ENCODE results near the gene ITPR1.

The ITPR1 gene

GRCh38 chr3:4848176-4848825 lies 355.2 kb downstream of the ITPR1 start:
- TF ChIP-seq TAF1 (IDR thresholded peaks at IDR 0.05; ENCODE audit: borderline replicate concordance, insufficient read depth, low read length) (no peak), POLR2AphosphoS5 (IDR thresholded peaks at IDR 0.05; ENCODE audit: low read depth, low read length) (no peak)

GRCh38 chr3:4849136-4849535 lies 356.0 kb downstream of the ITPR1 start:
- TF ChIP-seq SIN3A (IDR thresholded peaks at IDR 0.05; ENCODE audit: borderline replicate concordance, insufficient read depth, low read length) (no peak), POLR2AphosphoS5 (IDR thresholded peaks at IDR 0.05; ENCODE audit: low read depth, low read length) (no peak), TAF1 (IDR thresholded peaks at IDR 0.05; ENCODE audit: borderline replicate concordance, insufficient read depth, low read length) (no peak), FOXP2 (optimal IDR thresholded peaks at IDR 0.05; ENCODE audit: borderline replicate concordance, extremely low read depth, extremely low read length, insufficient read depth) (no peak), REST (IDR thresholded peaks at IDR 0.05; ENCODE audit: insufficient read depth in 1 of 2, low read depth in 2 of 2, low read length in 2 of 2) (no peak)

- TF ChIP-seq FOXP2 (optimal IDR thresholded peaks at IDR 0.05; ENCODE audit: borderline replicate concordance, extremely low read depth, extremely low read length, insufficient read depth) (no peak), REST (IDR thresholded peaks at IDR 0.05; ENCODE audit: insufficient read depth in 1 of 2, low read depth in 2 of 2, low read length in 2 of 2) (no peak), TAF1 (IDR thresholded peaks at IDR 0.05; ENCODE audit: borderline replicate concordance, insufficient read depth, low read length) (no peak), POLR2AphosphoS5 (IDR thresholded peaks at IDR 0.05; ENCODE audit: low read depth, low read length) (no peak), SIN3A (IDR thresholded peaks at IDR 0.05; ENCODE audit: borderline replicate concordance, insufficient read depth, low read length) (no peak)
Measured at GRCh38 chr3:4849739-4850138, 356.6 kb downstream of the ITPR1 start.

GRCh38 chr3:4850211-4850927 lies 357.2 kb downstream of the ITPR1 start:
- no peak for TF ChIP-seq TAF1 (IDR thresholded peaks at IDR 0.05; ENCODE audit: borderline replicate concordance, insufficient read depth, low read length)
- no peak for TF ChIP-seq SIN3A (IDR thresholded peaks at IDR 0.05; ENCODE audit: borderline replicate concordance, insufficient read depth, low read length)
- TF ChIP-seq FOXP2 (optimal IDR thresholded peaks at IDR 0.05; ENCODE audit: borderline replicate concordance, extremely low read depth, extremely low read length, insufficient read depth): no peak
- TF ChIP-seq POLR2AphosphoS5 (IDR thresholded peaks at IDR 0.05; ENCODE audit: low read depth, low read length): no peak
- TF ChIP-seq REST (IDR thresholded peaks at IDR 0.05; ENCODE audit: insufficient read depth in 1 of 2, low read depth in 2 of 2, low read length in 2 of 2): no peak

- TF ChIP-seq REST (IDR thresholded peaks at IDR 0.05; ENCODE audit: insufficient read depth in 1 of 2, low read depth in 2 of 2, low read length in 2 of 2) (no peak), SIN3A (IDR thresholded peaks at IDR 0.05; ENCODE audit: borderline replicate concordance, insufficient read depth, low read length) (no peak), FOXP2 (optimal IDR thresholded peaks at IDR 0.05; ENCODE audit: borderline replicate concordance, extremely low read depth, extremely low read length, insufficient read depth) (no peak), TAF1 (IDR thresholded peaks at IDR 0.05; ENCODE audit: borderline replicate concordance, insufficient read depth, low read length) (no peak), POLR2AphosphoS5 (IDR thresholded peaks at IDR 0.05; ENCODE audit: low read depth, low read length) (no peak)
Measured at GRCh38 chr3:4850928-4851265, 357.7 kb downstream of the ITPR1 start.

All from PFSK-1 (cell line).